HG02840 (cell line): ENCODE data around the gene BICRA.

Experiments
- ATAC-seq: cut with Tn5 transposase; IDR thresholded peaks from one replicate; pipeline ENCODE4 v1.9.1; 2021; ENCODE audit warnings: mild to moderate bottlenecking, moderate library complexity, moderate number of reproducible peaks; ENCODE audit not compliant: unreplicated experiment, low FRiP score

Gene BICRA

DNA sequence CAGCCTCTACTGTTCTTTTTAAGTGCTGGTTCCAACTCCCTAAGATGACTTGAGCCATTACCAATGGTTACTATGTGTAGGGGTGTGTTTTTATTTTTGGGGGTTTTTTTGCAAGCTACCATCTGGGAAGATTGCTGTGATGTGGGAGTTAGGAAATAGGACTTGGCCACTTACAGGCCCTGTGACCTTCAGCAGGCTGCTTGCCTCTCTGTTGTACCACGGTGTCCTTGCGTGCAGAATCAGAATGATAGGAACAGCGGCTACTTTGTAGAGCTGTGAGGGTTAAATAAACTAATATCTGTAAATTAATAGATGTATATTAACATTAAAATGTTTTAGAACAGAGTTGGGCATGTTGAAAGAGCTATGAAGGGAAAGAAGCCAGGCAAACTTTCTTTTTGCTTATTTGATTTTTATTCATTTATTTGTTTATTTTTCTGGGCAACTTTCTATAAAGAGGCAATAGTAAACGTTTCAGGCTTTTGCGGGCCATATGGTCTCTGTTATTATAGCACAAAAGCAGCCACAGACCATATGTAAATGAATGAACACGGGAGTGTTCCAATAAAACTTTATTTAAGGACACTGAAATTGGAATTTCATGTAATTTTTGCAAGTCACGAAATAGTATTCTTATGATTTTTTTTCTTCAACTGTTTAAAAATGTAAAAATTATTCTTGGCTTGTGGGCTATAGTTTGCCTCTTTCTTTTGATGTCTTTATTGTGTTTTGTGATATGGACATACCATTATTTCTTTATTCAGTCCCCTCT is 77.9 kb downstream of the BICRA start:
- no peak for ATAC-seq

DNA sequence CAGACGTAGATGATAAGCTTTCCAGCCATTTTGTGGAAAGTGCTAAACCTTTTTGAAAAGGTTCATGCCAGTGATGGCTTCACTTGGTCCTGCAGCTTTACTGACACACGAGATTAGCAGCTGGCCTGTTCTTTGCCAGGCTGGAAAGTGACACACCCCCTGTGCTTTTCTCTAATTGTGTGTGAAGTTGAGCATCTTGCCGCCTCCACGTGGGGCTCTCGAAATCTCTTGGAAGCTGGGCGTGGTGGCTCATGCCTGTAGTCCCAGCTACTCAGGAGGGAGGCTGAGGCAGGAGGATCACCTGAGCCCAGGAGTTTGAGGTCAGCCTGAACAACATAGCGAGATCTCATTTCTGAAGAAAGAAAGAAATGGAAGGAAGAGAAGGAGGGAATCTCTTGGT is 79.0 kb downstream of the BICRA start:
- no peak for ATAC-seq

DNA sequence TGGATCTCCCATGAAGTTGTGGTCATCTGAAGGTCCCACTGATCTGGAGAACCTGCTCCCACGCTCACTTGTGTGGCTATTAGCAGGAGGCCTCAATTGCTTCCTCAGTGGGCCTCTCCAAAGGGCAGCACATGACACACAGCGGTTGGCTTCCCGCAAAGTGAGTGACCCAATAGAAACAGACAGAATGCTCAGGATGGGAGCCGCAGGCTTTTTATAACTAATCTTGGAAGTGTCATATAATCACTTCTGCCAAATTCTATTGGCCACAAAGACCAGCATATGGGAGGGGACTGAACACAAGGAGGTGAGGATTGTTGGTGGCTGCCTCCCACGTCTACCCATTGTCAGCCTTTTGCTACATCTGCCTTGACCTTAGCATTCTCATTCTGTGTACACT is 82.2 kb downstream of the BICRA start:
- no peak for ATAC-seq

DNA sequence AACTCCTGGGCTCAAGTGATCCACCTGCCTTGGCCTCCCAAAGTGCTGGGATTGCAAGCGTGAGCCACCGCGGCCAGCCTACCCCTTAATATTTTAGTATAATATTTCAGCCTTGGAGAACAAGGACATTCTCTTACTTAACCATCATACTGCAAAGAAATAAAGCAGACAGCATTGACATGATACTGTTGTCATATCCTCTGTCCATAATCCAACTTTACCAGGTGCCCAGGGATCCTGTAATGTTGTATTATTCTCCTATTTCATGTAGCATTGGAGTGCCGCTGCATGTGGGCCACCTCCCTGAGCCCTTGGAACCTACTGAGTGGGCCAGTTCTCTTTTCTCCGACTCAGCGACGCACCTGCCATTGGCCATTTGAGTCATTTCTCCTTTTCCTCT is 82.8 kb downstream of the BICRA start:
- ATAC-seq: no peak

DNA sequence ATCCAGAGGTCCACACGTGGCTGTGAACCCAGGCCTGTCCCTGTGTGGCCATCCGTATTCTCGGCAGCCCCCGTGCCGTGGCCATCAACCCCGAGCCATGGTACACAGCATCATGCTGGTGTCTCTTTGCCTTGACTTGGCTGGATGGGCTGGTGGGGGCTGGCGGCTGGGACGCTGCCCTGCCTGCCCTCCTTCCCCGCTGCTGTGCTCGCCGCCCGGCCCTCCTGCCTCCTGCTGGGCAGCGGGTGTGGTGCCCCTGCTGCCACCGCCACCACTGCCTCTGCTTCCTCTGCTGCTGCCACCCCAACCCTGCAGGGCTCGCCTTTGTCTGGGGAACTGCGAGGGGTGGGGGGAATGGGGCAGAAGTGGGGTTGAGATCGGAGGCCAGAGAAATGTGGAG is 84.6 kb downstream of the BICRA start:
- ATAC-seq: no peak

DNA sequence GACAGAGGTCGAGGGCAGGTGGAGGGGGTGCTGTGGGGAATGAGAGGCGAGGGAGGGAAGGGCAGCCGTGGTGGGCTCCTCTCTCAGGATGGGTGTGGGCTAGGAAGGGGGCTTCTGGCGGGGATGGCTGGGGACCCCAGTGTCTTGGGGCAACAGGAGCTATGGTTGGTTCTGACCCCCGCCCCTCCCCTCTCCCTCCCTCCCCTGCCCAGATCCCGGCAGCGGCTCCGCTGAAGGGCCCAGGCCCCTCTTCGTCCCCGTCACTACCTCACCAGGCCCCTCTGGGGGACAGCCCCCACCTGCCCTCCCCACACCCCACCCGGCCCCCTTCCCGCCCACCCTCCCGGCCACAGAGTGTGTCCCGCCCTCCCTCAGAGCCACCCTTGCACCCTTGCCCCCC is 85.0 kb downstream of the BICRA start:
- ATAC-seq: no peak

DNA sequence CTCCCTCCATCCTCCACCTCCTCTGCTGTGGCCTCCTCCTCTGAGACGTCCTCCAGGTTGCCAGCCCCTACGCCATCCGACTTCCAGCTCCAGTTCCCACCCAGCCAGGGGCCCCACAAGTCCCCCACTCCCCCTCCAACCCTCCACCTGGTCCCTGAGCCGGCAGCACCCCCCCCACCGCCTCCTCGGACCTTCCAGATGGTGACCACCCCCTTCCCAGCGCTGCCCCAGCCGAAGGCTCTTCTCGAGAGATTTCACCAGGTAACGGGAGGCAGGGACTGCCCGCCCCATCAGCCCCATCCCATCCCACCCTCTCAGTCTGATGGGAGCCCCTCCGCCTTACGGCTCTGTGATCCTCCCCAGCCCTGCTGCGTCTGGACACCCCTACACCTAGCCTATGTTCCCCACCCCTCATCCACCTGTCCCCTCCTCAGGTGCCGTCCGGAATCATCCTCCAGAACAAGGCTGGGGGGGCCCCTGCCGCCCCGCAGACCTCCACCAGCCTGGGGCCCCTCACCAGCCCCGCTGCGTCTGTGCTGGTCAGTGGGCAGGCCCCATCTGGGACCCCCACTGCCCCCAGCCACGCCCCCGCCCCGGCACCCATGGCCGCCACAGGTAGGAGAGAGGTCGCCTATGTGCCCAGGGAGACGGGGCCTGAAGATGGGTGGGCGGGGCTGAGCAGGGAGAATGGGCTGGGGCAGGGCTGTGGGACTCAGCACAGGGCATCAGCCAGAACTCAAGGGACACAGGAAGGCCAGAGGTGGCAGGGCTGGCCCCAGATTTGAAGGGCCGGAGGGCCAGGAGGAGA is 85.7 kb downstream of the BICRA start:
- ATAC-seq: no peak

DNA sequence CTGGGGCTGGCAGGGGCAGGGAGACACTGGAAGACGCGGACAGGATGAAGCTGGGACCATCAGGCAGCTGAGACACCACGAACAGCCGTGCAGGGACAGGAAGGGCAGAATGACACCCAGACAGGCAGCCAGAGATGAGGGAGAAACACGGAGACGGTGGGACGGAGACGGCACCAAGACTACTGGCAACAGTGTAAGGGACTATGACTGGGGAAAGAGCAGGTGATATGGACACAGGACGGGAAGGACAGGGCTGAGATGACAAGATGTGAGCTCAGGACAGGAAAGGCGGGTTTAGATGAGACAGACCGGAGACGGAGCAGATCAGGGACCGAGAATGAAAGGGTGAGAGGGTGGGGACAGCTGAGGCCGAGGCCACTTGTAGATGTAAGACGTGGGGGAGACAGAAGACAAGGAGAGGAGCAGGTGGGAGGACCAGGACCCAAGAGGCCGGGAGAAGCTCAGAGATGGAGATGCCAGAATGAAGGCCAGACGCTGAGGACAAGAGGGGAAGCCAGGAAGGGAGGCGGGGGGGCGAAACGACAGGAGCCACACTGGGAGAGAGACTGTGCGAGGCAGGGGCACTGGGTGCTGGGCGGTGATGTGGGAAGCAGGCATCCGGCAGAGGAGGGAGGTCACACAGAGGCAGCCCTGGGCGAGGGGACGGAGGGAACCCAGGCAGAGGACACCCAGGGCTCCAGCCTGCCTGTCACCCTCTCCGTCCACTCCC is 86.8 kb downstream of the BICRA start:
- ATAC-seq: no peak

DNA sequence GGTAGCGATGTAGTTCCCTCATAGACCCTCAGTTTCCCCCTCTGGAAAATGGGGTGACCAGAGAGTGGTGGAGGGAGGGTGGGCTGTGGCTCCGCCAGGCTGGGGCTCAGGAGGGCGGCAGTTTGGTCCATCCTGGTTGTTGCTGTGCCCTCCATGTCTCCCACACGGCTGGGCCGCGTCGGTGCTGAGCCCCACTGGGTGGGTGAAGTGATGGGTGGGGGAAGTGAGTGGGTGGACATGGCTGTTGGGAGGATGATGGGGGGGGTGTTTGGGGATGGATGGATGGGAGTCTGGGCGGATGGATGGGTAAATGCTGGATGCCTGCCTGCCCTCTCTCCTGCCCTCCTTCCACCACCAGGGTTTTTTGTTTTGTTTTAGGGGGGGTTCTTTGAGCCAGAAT is 87.7 kb downstream of the BICRA start:
- no peak for ATAC-seq

DNA sequence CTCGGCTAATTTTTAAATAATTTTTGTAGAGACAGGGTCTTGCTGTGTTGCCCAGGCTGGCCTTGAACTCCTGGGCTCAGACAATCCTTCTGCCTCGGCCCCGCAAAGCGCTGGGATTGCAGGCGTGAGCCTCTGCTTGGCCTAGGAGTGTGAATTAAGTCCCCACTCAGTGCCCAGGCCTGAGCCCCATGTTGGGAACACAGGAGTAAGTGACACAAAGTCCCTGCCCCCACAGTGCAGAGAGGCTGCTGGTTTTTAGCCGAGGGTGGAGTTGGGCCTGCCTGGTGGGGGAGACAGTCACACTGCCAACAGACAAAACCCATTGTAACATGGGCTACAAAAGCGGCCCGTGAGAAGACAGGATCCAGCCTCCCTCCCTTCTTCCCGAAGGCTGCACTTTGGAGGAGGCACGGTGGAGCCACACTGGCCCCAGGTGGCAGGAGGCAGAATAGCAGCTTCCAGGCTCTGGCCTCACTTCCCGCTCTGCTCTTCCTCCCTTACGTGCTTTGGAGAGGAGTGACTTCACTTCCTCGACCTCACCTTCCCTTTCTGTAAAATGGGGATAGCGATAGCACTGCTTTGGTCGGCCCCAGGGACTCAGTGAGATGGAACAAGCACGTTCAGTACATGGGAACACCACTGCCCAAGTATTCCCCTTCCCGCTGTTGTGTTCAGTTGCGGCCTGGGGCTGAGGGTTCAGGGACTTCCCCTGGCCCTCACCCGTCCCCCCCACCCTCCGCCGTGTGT is 89.1 kb downstream of the BICRA start:
- ATAC-seq: no peak

DNA sequence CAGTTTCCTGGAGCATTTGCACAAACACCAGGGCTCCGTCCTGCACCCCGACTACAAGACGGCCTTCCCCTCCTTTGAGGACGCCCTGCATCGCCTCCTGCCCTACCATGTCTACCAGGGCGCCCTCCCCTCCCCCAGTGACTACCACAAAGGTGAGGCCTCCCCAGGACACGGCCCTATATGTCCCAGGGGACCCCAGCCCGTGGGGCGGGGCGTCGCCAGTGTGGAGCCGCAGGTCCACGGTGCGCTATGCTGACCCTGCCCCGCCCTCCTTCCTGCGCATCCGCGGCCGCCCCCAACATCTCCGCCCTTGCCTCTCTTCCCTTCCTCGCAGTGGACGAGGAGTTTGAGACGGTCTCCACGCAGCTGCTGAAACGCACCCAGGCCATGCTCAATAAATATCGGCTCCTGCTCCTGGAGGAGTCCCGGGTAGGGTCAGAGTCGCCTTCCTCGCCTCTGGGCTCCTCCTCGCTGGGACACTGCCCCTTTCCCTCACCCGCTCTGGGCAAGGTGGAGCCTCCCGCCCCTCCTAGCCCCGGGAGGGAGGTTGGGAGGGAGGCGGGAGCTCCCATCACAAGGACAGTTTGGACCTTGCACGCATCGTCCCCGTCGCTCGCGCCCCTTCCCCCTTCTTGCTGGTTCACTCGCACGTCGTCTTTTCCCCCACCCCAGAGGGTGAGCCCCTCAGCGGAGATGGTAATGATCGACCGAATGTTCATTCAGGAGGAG is 89.9 kb downstream of the BICRA start:
- no peak for ATAC-seq

DNA sequence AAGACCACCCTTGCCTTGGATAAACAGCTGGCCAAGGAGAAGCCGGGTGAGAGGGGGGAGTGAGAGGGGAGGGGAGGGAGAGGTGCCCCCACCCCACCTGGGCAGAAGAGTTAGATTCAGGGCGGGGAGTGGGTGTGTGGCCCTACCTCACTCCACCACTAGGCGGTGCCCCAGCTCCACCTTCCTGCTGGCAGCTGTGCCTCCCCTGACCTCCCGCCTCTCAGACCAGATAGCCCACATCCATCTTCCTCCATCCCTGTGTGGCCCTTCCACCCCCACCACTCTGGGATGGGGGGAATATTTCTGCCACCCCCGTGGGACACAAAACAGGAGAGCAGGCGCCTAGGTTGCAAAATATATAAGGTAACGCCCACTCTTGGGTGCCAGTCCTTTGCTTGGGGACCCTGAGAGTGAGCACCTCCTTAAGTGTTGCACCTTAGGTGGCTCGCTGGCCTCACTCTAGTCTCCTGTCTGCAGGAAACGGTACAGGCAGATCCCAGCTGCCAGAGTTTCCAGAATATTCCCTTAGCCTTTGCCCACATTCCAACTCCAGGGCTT is 90.5 kb downstream of the BICRA start:
- no peak for ATAC-seq

DNA sequence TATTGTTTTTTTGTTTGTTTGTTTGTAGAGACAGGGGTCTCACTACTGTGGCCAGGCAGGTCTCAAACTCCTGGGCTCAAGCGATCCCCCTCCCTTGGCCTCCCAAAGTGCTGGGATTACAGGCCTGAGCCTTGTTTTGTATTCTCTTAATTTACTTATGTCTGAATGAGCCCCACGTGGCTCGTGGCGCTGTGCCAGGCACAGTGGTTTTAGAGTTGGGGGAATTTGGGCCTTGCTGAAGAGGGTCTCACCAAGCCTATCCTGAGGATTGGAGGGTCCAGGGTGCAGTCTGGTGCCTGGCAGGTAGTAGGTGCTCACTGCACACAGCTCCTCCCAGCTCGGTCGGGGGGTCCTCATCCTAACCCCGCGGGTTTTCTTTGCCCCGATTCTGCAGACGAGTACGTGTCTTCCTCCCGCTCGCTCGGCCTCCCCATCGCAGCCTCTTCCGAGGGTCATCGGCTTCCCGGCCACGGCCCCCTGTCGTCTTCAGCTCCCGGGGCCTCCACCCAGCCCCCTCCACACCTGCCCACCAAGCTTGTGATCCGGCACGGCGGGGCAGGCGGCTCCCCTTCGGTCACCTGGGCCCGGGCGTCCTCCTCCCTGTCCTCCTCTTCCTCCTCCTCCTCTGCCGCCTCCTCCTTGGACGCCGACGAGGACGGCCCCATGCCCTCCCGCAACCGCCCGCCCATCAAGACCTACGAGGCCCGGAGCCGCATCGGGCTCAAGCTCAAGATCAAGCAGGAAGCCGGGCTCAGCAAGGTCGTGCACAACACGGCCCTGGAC is 92.2 kb downstream of the BICRA start:
- no peak for ATAC-seq

DNA sequence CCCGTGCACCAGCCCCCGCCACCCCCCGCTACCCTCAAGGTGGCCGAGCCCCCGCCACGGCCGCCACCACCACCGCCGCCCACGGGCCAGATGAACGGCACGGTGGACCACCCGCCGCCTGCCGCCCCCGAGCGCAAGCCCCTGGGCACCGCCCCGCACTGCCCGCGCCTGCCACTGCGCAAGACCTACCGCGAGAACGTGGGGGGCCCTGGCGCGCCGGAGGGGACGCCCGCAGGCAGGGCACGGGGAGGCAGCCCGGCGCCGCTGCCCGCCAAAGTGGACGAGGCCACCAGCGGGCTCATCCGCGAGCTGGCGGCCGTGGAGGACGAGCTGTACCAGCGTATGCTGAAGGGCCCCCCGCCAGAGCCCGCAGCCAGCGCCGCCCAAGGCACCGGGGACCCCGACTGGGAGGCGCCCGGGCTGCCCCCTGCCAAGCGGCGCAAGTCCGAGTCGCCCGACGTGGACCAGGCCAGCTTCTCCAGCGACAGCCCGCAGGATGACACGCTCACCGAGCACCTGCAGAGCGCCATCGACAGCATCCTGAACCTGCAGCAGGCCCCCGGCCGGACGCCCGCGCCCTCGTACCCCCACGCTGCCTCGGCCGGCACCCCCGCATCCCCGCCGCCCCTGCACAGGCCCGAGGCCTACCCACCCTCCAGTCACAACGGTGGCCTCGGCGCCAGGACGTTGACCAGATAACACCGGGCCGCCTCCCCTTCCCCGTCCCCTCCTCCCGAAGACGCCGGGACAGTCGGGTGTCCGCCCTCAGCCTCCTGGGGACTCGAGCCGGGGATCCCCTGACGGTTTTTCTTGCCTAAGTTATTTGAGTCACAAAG is 93.0 kb downstream of the BICRA start:
- no peak for ATAC-seq

DNA sequence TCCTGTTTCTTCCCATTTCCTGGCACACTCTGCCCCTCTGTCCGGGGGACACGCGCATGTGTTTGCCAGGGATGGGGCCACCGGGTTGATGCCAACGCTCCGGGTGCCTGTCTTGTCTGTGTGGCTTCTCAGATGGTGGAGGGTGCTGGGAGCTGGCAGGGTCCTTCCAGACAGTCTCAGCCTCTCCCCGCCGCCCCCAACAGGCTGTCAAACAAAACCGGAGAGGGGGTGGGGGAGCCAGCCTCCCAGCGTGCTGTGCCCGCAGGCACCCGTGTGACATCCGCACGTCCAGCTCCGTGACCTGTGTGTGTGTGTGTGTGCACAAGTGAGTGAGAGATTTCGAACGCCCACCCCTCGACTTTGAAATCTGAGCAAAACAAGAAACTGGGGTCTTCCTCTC is 93.7 kb downstream of the BICRA start:
- no peak for ATAC-seq

DNA sequence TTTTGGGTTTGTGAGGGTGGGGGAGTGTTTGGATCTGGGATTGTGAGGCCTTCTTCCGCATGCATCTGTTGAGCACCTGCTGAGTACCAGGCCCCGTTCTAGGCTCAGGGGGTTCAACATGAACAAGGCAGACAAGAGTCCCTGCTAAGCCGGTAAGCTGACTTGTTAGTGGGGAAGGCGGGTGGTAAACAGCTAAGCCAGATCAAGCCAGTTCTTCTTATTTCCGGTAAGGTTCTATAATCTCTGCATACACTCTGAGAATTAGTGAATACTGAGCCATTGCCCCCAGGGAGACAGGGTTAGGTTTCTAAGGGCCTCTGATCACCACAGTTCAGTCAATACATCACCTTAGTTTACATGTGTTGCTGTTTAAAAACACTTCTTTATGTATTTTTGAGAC is 94.4 kb downstream of the BICRA start:
- no peak for ATAC-seq

DNA sequence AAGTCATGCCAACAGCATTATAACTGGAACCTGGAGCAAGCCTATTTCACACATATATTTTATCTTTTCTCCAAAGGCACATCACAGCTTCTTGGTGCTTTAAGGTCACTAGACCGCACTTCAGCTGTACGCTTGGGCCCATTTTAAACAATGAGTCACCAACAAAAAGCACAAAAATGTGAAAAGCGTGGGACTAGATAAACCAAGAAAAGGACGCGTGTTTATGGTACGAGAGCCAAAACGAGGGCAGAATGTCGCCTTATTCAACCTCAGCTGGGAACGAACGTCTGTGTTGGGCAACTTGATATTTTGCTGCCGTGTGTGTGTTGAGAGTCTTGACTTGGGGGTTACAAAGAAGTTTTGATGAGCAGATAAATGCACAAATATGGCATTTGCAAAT is 95.1 kb downstream of the BICRA start:
- ATAC-seq: no peak

DNA sequence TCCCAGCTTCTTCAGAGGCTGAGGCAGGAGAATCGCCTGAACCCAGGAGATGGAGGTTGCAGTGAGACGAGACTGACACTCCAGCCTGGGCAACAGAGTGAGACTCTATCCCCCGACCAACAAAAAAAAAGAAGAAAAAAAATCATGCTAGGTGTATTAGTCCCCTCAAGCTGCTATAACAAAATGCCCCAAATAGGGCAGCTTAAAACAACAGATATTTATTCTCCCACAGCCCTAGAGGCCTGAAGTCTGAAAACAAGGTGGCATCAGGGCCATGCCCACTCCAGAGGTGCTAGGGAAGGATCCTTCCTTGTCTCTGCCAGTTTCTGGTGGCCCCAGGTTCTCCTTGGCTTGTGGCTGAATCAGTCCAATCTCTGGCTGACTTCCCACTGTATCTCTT is 95.7 kb downstream of the BICRA start:
- ATAC-seq: no peak
